ENCODE results near the gene PLEKHF1. TPM values are rescaled to one million over a fixed set of nuclear protein-coding genes. Genes with fewer than 3 reads are reported as not detected.

PLEKHF1 gene
- total RNA-seq = 17.8 TPM
- 35.4 TPM for polyA plus RNA-seq
- long read RNA-seq, donor 1 = 0 reads
- long read RNA-seq, donor 2, transcript PLEKHF1-201 (2 exons, 2,084 nt) = major isoform, 11 of 13 reads
- long read RNA-seq, donor 2, partial matches to known transcripts = 0 of 13 reads
- long read RNA-seq, donor 2, other reads (novel, unspliced or antisense) = 0 of 13 reads
- long read RNA-seq, donor 3, transcript PLEKHF1-201 (2 exons, 2,084 nt) = major isoform, 12 of 18 reads
- long read RNA-seq, donor 3, partial matches to known transcripts = 6 of 18 reads
- long read RNA-seq, donor 3, other reads (novel, unspliced or antisense) = 0 of 18 reads
- long read RNA-seq, donor 4, partial matches to known transcripts = 0 of 3 reads
- long read RNA-seq, donor 4, other reads (novel, unspliced or antisense) = 0 of 3 reads
- long read RNA-seq, donor 5, transcript PLEKHF1-201 (2 exons, 2,084 nt) = major isoform, 15 of 26 reads
- long read RNA-seq, donor 5, partial matches to known transcripts = 8 of 26 reads
- long read RNA-seq, donor 5, other reads (novel, unspliced or antisense) = 0 of 26 reads
- long read RNA-seq, donor 6, transcript PLEKHF1-201 (2 exons, 2,084 nt) = major isoform, 7 of 8 reads
- long read RNA-seq, donor 6, partial matches to known transcripts = 0 of 8 reads
- long read RNA-seq, donor 6, other reads (novel, unspliced or antisense) = 0 of 8 reads
- long read RNA-seq, donor 7, transcript PLEKHF1-201 (2 exons, 2,084 nt) = major isoform, 10 of 12 reads
- long read RNA-seq, donor 7, partial matches to known transcripts = 0 of 12 reads
- long read RNA-seq, donor 7, other reads (novel, unspliced or antisense) = 0 of 12 reads
- long read RNA-seq, donor 8 = 0 reads
- long read RNA-seq, donor 9, partial matches to known transcripts = 0 of 2 reads
- long read RNA-seq, donor 9, other reads (novel, unspliced or antisense) = 0 of 2 reads
- long read RNA-seq, donor 10, transcript PLEKHF1-201 (2 exons, 2,084 nt) = major isoform, 7 of 7 reads
- long read RNA-seq, donor 10, partial matches to known transcripts = 0 of 7 reads
- long read RNA-seq, donor 10, other reads (novel, unspliced or antisense) = 0 of 7 reads

GRCh38 chr19:29665215-29665825, at the start of gene PLEKHF1:
Gene PLEKHF1, plus strand, starts transcription at chr19:29665461. Its CDS starts 8,379 bp downstream, at chr19:29673840.
- H3K4me1 ChIP-seq (ENCODE audit: control insufficient read depth in 2 of 2, insufficient read depth in 2 of 2, low read length in 2 of 2) = peaks cover 38 to 55% of the 10 kb centered on the region in 2 donors
- WGBS = 1% methylated on average over 75 of the region's 75 CpGs
- peak in 4 of 9 donors; percentile 58 to 83 (median 78) for DNase-seq (ENCODE audit: low read depth in 6 of 9, low spot score in 9 of 9)

GRCh38 chr19:29615891-29616425, 49.3 kb upstream of the PLEKHF1 start:
- no peak overlapping the region for H3K27ac ChIP-seq (ENCODE audit: low read depth in 1 of 2, low read length in 1 of 2)
- 97% methylated on average over 10 of the region's 10 CpGs for WGBS
- DNase-seq (ENCODE audit: low read depth in 6 of 9, low spot score in 9 of 9) = no peak
- peaks cover 2 to 7% of the 10 kb centered on the region in 2 donors for H3K4me1 ChIP-seq (ENCODE audit: control insufficient read depth in 2 of 2, insufficient read depth in 2 of 2, low read length in 2 of 2)
- H3K36me3 ChIP-seq (ENCODE audit: control insufficient read depth in 2 of 2, insufficient read depth in 2 of 2, low read length in 1 of 2) = peaks cover 44 to 56% of the 10 kb centered on the region in 2 donors
- no peak overlapping the region for H3K4me3 ChIP-seq (ENCODE audit: low read length in 2 of 2)
- no peaks in the 10 kb centered on the region for H3K27me3 ChIP-seq (ENCODE audit: control insufficient read depth in 2 of 2, insufficient read depth in 1 of 2, low read length in 1 of 2)
- peaks cover 0 to 1% of the 10 kb centered on the region in 2 donors for H3K9me3 ChIP-seq (ENCODE audit: control insufficient read depth in 2 of 2, insufficient read depth in 1 of 2, low read length in 1 of 2)

More at GRCh38 chr19:29665215-29665825, at the start of gene PLEKHF1:
- peak within 1 kb of the TSS; percentile 62 to 73 for H3K4me3 ChIP-seq (ENCODE audit: low read length in 2 of 2)
- peaks cover 0 to 46% of the 10 kb centered on the region in 2 donors for H3K27me3 ChIP-seq (ENCODE audit: control insufficient read depth in 2 of 2, insufficient read depth in 1 of 2, low read length in 1 of 2)
- H3K36me3 ChIP-seq (ENCODE audit: control insufficient read depth in 2 of 2, insufficient read depth in 2 of 2, low read length in 1 of 2) = no peaks in the 10 kb centered on the region
- H3K9me3 ChIP-seq (ENCODE audit: control insufficient read depth in 2 of 2, insufficient read depth in 1 of 2, low read length in 1 of 2) = no peaks in the 10 kb centered on the region
- H3K27ac ChIP-seq (ENCODE audit: low read depth in 1 of 2, low read length in 1 of 2) = peak within 1 kb of the TSS; percentile 77 to 86

GRCh38 chr19:29616541-29616940, 48.7 kb upstream of the PLEKHF1 start:
- Histone ChIP-seq H3K27me3 (ENCODE audit: control insufficient read depth in 2 of 2, insufficient read depth in 1 of 2, low read length in 1 of 2) (no peaks in the 10 kb centered on the region), H3K36me3 (ENCODE audit: control insufficient read depth in 2 of 2, insufficient read depth in 2 of 2, low read length in 1 of 2) (peaks cover 38 to 50% of the 10 kb centered on the region in 2 donors), H3K4me3 (ENCODE audit: low read length in 2 of 2) (no peak overlapping the region), H3K4me1 (ENCODE audit: control insufficient read depth in 2 of 2, insufficient read depth in 2 of 2, low read length in 2 of 2) (peaks cover 5 to 10% of the 10 kb centered on the region in 2 donors), H3K27ac (ENCODE audit: low read depth in 1 of 2, low read length in 1 of 2) (no peak overlapping the region), H3K9me3 (ENCODE audit: control insufficient read depth in 2 of 2, insufficient read depth in 1 of 2, low read length in 1 of 2) (peaks cover 0 to 1% of the 10 kb centered on the region in 2 donors)
- DNase-seq (ENCODE audit: low read depth in 6 of 9, low spot score in 9 of 9) = no peak
- WGBS = 91% methylated on average over 16 of the region's 16 CpGs

GRCh38 chr19:29617366-29618266, 47.6 kb upstream of the PLEKHF1 start:
- Histone ChIP-seq H3K4me3 (ENCODE audit: low read length in 2 of 2) (no peak overlapping the region), H3K27me3 (ENCODE audit: control insufficient read depth in 2 of 2, insufficient read depth in 1 of 2, low read length in 1 of 2) (no peaks in the 10 kb centered on the region), H3K4me1 (ENCODE audit: control insufficient read depth in 2 of 2, insufficient read depth in 2 of 2, low read length in 2 of 2) (peaks cover 9 to 18% of the 10 kb centered on the region in 2 donors), H3K9me3 (ENCODE audit: control insufficient read depth in 2 of 2, insufficient read depth in 1 of 2, low read length in 1 of 2) (peaks cover 0 to 1% of the 10 kb centered on the region in 2 donors), H3K27ac (ENCODE audit: low read depth in 1 of 2, low read length in 1 of 2) (no peak overlapping the region), H3K36me3 (ENCODE audit: control insufficient read depth in 2 of 2, insufficient read depth in 2 of 2, low read length in 1 of 2) (peaks cover 27 to 40% of the 10 kb centered on the region in 2 donors)
- DNase-seq (ENCODE audit: low read depth in 6 of 9, low spot score in 9 of 9) = no peak
- 90% methylated on average over 16 of the region's 16 CpGs for WGBS

GRCh38 chr19:29618434-29618833, 46.8 kb upstream of the PLEKHF1 start:
- no peak overlapping the region for H3K4me3 ChIP-seq (ENCODE audit: low read length in 2 of 2)
- DNase-seq (ENCODE audit: low read depth in 6 of 9, low spot score in 9 of 9) = no peak
- peaks cover 20 to 32% of the 10 kb centered on the region in 2 donors for H3K36me3 ChIP-seq (ENCODE audit: control insufficient read depth in 2 of 2, insufficient read depth in 2 of 2, low read length in 1 of 2)
- H3K9me3 ChIP-seq (ENCODE audit: control insufficient read depth in 2 of 2, insufficient read depth in 1 of 2, low read length in 1 of 2) = peaks cover 0 to 1% of the 10 kb centered on the region in 2 donors
- no peaks in the 10 kb centered on the region for H3K27me3 ChIP-seq (ENCODE audit: control insufficient read depth in 2 of 2, insufficient read depth in 1 of 2, low read length in 1 of 2)
- H3K4me1 ChIP-seq (ENCODE audit: control insufficient read depth in 2 of 2, insufficient read depth in 2 of 2, low read length in 2 of 2) = peaks cover 9 to 18% of the 10 kb centered on the region in 2 donors
- no peak overlapping the region for H3K27ac ChIP-seq (ENCODE audit: low read depth in 1 of 2, low read length in 1 of 2)
- WGBS = 78% methylated on average over 7 of the region's 7 CpGs

- Histone ChIP-seq H3K4me3 (ENCODE audit: low read length in 2 of 2) (no peak overlapping the region), H3K36me3 (ENCODE audit: control insufficient read depth in 2 of 2, insufficient read depth in 2 of 2, low read length in 1 of 2) (peaks cover 16 to 27% of the 10 kb centered on the region in 2 donors), H3K9me3 (ENCODE audit: control insufficient read depth in 2 of 2, insufficient read depth in 1 of 2, low read length in 1 of 2) (peaks cover 0 to 1% of the 10 kb centered on the region in 2 donors), H3K4me1 (ENCODE audit: control insufficient read depth in 2 of 2, insufficient read depth in 2 of 2, low read length in 2 of 2) (peaks cover 9 to 18% of the 10 kb centered on the region in 2 donors), H3K27ac (ENCODE audit: low read depth in 1 of 2, low read length in 1 of 2) (no peak overlapping the region), H3K27me3 (ENCODE audit: control insufficient read depth in 2 of 2, insufficient read depth in 1 of 2, low read length in 1 of 2) (no peaks in the 10 kb centered on the region)
- WGBS = 93% methylated on average over 7 of the region's 7 CpGs
- no peak for DNase-seq (ENCODE audit: low read depth in 6 of 9, low spot score in 9 of 9)
Measured at GRCh38 chr19:29618871-29619270, 46.4 kb upstream of the PLEKHF1 start.

- Histone ChIP-seq H3K27ac (ENCODE audit: low read depth in 1 of 2, low read length in 1 of 2) (no peak overlapping the region), H3K4me3 (ENCODE audit: low read length in 2 of 2) (no peak overlapping the region), H3K36me3 (ENCODE audit: control insufficient read depth in 2 of 2, insufficient read depth in 2 of 2, low read length in 1 of 2) (peaks cover 5 to 9% of the 10 kb centered on the region in 2 donors), H3K9me3 (ENCODE audit: control insufficient read depth in 2 of 2, insufficient read depth in 1 of 2, low read length in 1 of 2) (no peaks in the 10 kb centered on the region), H3K27me3 (ENCODE audit: control insufficient read depth in 2 of 2, insufficient read depth in 1 of 2, low read length in 1 of 2) (no peaks in the 10 kb centered on the region), H3K4me1 (ENCODE audit: control insufficient read depth in 2 of 2, insufficient read depth in 2 of 2, low read length in 2 of 2) (peaks cover 9 to 18% of the 10 kb centered on the region in 2 donors)
- WGBS = 18% methylated on average over 15 of the region's 15 CpGs
- peak in 3 of 9 donors; percentile 12 to 34 (median 19) for DNase-seq (ENCODE audit: low read depth in 6 of 9, low spot score in 9 of 9)
Measured at GRCh38 chr19:29620931-29621351, 44.3 kb upstream of the PLEKHF1 start.

Measured in thymus (tissue), 14 donors.